GM13977 (cell line): ENCODE results near the gene RELB.

Experiments used
- DNase-seq: peaks from one replicate; pipeline ENCODE4 v3.0.0; 2012; ENCODE audit warnings: low spot score
- CTCF ChIP-seq: IDR thresholded peaks from 2 replicates; pipeline ENCODE4 v1.5.1; 2012; ENCODE audit warnings: mild to moderate bottlenecking, control low read depth; ENCODE audit not compliant: insufficient read depth; ENCODE audit errors: extremely low read depth, missing control alignments
- in situ Hi-C: fragments of 300-500 bp; cut with MboI; formaldehyde crosslinking; loops from one replicate; pipeline ENCODE4 v1.12.0; 2022; ENCODE audit warnings: low sequenced_read_pairs, low pct_unique_long_range_greater_than_20kb, mixed read lengths, inconsistent platforms; ENCODE audit not compliant: unreplicated experiment

The RELB gene

GRCh38 chr19:45005787-45006186, 4.5 kb downstream of the RELB start:
- no peak for TF ChIP-seq CTCF
- DNase-seq: no peak
- in situ Hi-C loops: no loop called here

GRCh38 chr19:45008552-45008951, 7.3 kb downstream of the RELB start:
- in situ Hi-C loops: no loop called here
- no peak for TF ChIP-seq CTCF
- DNase-seq: no peak

- no peak for TF ChIP-seq CTCF
- in situ Hi-C loops: no loop called here
- no peak for DNase-seq
Measured at GRCh38 chr19:45009625-45010255, 8.5 kb downstream of the RELB start.

GRCh38 chr19:45010306-45010705, 9.0 kb downstream of the RELB start:
- in situ Hi-C loops: no loop called here
- DNase-seq: no peak
- no peak for TF ChIP-seq CTCF

- no peak for DNase-seq
- no peak for TF ChIP-seq CTCF
- in situ Hi-C loops: no loop called here
Measured at GRCh38 chr19:45011959-45012358, 10.7 kb downstream of the RELB start.

GRCh38 chr19:45016388-45017314, 15.4 kb downstream of the RELB start:
- DNase-seq: peak; percentile 90
- peak; percentile 73 for TF ChIP-seq CTCF
- in situ Hi-C loops: no loop called here
